Activated CD8-positive, alpha-beta memory T cell treated with anti-CD3 and anti-CD28 coated beads for 4 hours (primary cell): ENCODE measurements around the gene KCNQ5.
A peak's percentile ranks its signal among the peaks of the same experiment; 100 is the strongest.

ENCODE experiments used
- DNase-seq, 2 donors: peaks; one replicate each; pipeline ENCODE4 v3.0.0-alpha.2; 2020; ENCODE audit warnings: low read depth in 2 of 2

Gene KCNQ5

GRCh38 chr6:73116330-73116729 is 494.5 kb downstream of the KCNQ5 start:
- DNase-seq = no peak

- DNase-seq = no peak
Measured at GRCh38 chr6:73121421-73121993, 499.6 kb downstream of the KCNQ5 start.

GRCh38 chr6:73123632-73124329 is 501.9 kb downstream of the KCNQ5 start:
- no peak for DNase-seq

GRCh38 chr6:73129653-73130443 is 508.0 kb downstream of the KCNQ5 start:
- peak; percentile 57 to 66 for DNase-seq

- no peak for DNase-seq
Measured at GRCh38 chr6:73131706-73132105, 509.8 kb downstream of the KCNQ5 start.

GRCh38 chr6:73134588-73134987 is 512.7 kb downstream of the KCNQ5 start:
- DNase-seq = no peak

- no peak for DNase-seq
Measured at GRCh38 chr6:73139681-73140383, 518.0 kb downstream of the KCNQ5 start.

GRCh38 chr6:73143551-73143950 is 521.7 kb downstream of the KCNQ5 start:
- DNase-seq = no peak

GRCh38 chr6:73144516-73144915 is 522.7 kb downstream of the KCNQ5 start:
- no peak for DNase-seq

GRCh38 chr6:73145690-73146089 is 523.8 kb downstream of the KCNQ5 start:
- no peak for DNase-seq

- no peak for DNase-seq
Measured at GRCh38 chr6:73151732-73152131, 529.9 kb downstream of the KCNQ5 start.

GRCh38 chr6:73152556-73152955 is 530.7 kb downstream of the KCNQ5 start:
- DNase-seq = no peak

- no peak for DNase-seq
Measured at GRCh38 chr6:73152966-73153757, 531.3 kb downstream of the KCNQ5 start.

- DNase-seq = no peak
Measured at GRCh38 chr6:73156793-73157767, 535.2 kb downstream of the KCNQ5 start.

- no peak for DNase-seq
Measured at GRCh38 chr6:73157870-73158269, 536.0 kb downstream of the KCNQ5 start.

GRCh38 chr6:73169111-73169510 is 547.2 kb downstream of the KCNQ5 start:
- no peak for DNase-seq

- no peak for DNase-seq
Measured at GRCh38 chr6:73169633-73170032, 547.8 kb downstream of the KCNQ5 start.

- no peak for DNase-seq
Measured at GRCh38 chr6:73174646-73175045, 552.8 kb downstream of the KCNQ5 start.

GRCh38 chr6:73176057-73176456 is 554.2 kb downstream of the KCNQ5 start:
- DNase-seq = no peak

- DNase-seq = no peak
Measured at GRCh38 chr6:73177221-73177944, 555.5 kb downstream of the KCNQ5 start.
